Activated CD8-positive, alpha-beta memory T cell treated with anti-CD3 and anti-CD28 coated beads, Interleukin-2, amount 50 U/mL, for 1 hour (primary cell): ENCODE results near the gene ATP2A1.
"Not testable (repeated sequence)": the region's sequence is repeated elsewhere in the genome, so short reads cannot be mapped to it uniquely, and the experiment has no call there.

Experiments used
- DNase-seq: peaks from one replicate; pipeline ENCODE4 v3.0.0-alpha.2; 2020; ENCODE audit errors: extremely low read depth

The ATP2A1 gene

GRCh38 chr16:28935346-28935745, 57.1 kb downstream of the ATP2A1 start:
- DNase-seq, result no peak

GRCh38 chr16:28935924-28936783, 57.9 kb downstream of the ATP2A1 start:
- DNase-seq, result peak; percentile 36

GRCh38 chr16:28936784-28937155, 58.5 kb downstream of the ATP2A1 start:
- no peak for DNase-seq

GRCh38 chr16:28937222-28937876, 59.1 kb downstream of the ATP2A1 start:
- no peak for DNase-seq

GRCh38 chr16:28938721-28939120, 60.4 kb downstream of the ATP2A1 start:
- no peak for DNase-seq

GRCh38 chr16:28939825-28940224, 61.5 kb downstream of the ATP2A1 start:
- DNase-seq, result not testable (repeated sequence)

- DNase-seq, result no peak
Measured at GRCh38 chr16:28943281-28943680, 65.0 kb downstream of the ATP2A1 start.

GRCh38 chr16:28946681-28947080, 68.4 kb downstream of the ATP2A1 start:
- DNase-seq, result no peak

- peak; percentile 99 for DNase-seq
Measured at GRCh38 chr16:28950648-28951409, 72.5 kb downstream of the ATP2A1 start, which contains the start of gene NFATC2IP. Gene NFATC2IP (plus strand): TSS chr16:28950937. CDS start chr16:28951012, 75 bp downstream.

GRCh38 chr16:28951410-28951943, 73.2 kb downstream of the ATP2A1 start:
- no peak for DNase-seq
